Astrocyte (in vitro differentiated cells and primary cell): ENCODE data around the gene DCAF15. TPM values are rescaled to one million over a fixed set of nuclear protein-coding genes. Genes with fewer than 3 reads are reported as not detected.

Experiments used
- DNase-seq: peaks from one replicate; pipeline ENCODE4 v3.0.0-alpha.2; 2010; ENCODE audit warnings: low read depth
- FAIRE-seq: peaks from 2 replicates; lab custom pipeline; 2011; peaks lifted over from hg19 to GRCh38; lab: Jason Lieb, UNC
- H2AFZ ChIP-seq: 2 replicates; pipeline ENCODE4 v1.6.0; 2012; ENCODE audit warnings: low read depth, low read length, inconsistent platforms
- H3K27ac ChIP-seq: 2 replicates; pipeline ENCODE4 v1.5.1; 2011; ENCODE audit warnings: low read depth, low read length, inconsistent platforms
- H3K27me3 ChIP-seq: 2 replicates; pipeline ENCODE4 v1.6.0; 2011; ENCODE audit warnings: low read length, inconsistent platforms; ENCODE audit not compliant: insufficient read depth
- H3K36me3 ChIP-seq: 2 replicates; pipeline ENCODE4 v1.5.1; 2011; ENCODE audit warnings: low read length, inconsistent platforms; ENCODE audit not compliant: insufficient read depth
- H3K4me1 ChIP-seq: 2 replicates; pipeline ENCODE4 v1.5.1; 2011; ENCODE audit warnings: low read length, inconsistent platforms; ENCODE audit not compliant: insufficient read depth
- H3K4me2 ChIP-seq: 2 replicates; pipeline ENCODE4 v1.6.0; 2012; ENCODE audit warnings: low read length, inconsistent platforms
- H3K4me3 ChIP-seq: 2 replicates; pipeline ENCODE4 v1.5.1; 2011; ENCODE audit warnings: low read depth, mild to moderate bottlenecking, low read length, inconsistent platforms; ENCODE audit not compliant: insufficient read depth
- H3K79me2 ChIP-seq: 2 replicates; pipeline ENCODE4 v1.6.0; 2012; ENCODE audit warnings: mild to moderate bottlenecking, low read length, inconsistent platforms; ENCODE audit not compliant: insufficient read depth
- H3K9ac ChIP-seq: 2 replicates; pipeline ENCODE4 v1.6.0; 2012; ENCODE audit warnings: mild to moderate bottlenecking, low read length, inconsistent platforms
- H3K9me3 ChIP-seq: 2 replicates; pipeline ENCODE4 v1.5.1; 2012; ENCODE audit warnings: low read depth, mild to moderate bottlenecking, low read length, inconsistent platforms; ENCODE audit not compliant: insufficient read depth
- H4K20me1 ChIP-seq: 2 replicates; pipeline ENCODE4 v1.6.0; 2012; ENCODE audit warnings: low read length, inconsistent platforms; ENCODE audit not compliant: insufficient read depth
- H3K27ac Mint-ChIP-seq: one replicate; pipeline ENCODE4 v1.8.0; 2021; ENCODE audit warnings: mild to moderate bottlenecking, mixed read lengths; ENCODE audit not compliant: unreplicated experiment
- H3K27me3 Mint-ChIP-seq: one replicate; pipeline ENCODE4 v1.8.0; 2021; ENCODE audit warnings: low read depth, mixed read lengths; ENCODE audit not compliant: unreplicated experiment
- H3K36me3 Mint-ChIP-seq: one replicate; pipeline ENCODE4 v1.8.0; 2021; ENCODE audit warnings: low read depth, mixed read lengths; ENCODE audit not compliant: unreplicated experiment
- H3K4me1 Mint-ChIP-seq: one replicate; pipeline ENCODE4 v1.8.0; 2021; ENCODE audit warnings: low read depth, mixed read lengths; ENCODE audit not compliant: unreplicated experiment
- H3K4me3 Mint-ChIP-seq: one replicate; pipeline ENCODE4 v1.8.0; 2021; ENCODE audit warnings: mild to moderate bottlenecking, moderate library complexity, mixed read lengths; ENCODE audit not compliant: unreplicated experiment
- H3K9me3 Mint-ChIP-seq: one replicate; pipeline ENCODE4 v1.8.0; 2021; ENCODE audit warnings: mild to moderate bottlenecking, mixed read lengths; ENCODE audit not compliant: unreplicated experiment
- CTCF ChIP-seq: IDR thresholded peaks from 2 replicates; pipeline ENCODE4 v1.5.1; 2011; ENCODE audit warnings: low read depth, mild to moderate bottlenecking, inconsistent platforms, low read length, moderate library complexity; ENCODE audit not compliant: insufficient read depth
- EZH2 ChIP-seq: IDR thresholded peaks from 2 replicates; pipeline ENCODE4 v1.6.1; 2012; ENCODE audit warnings: mild to moderate bottlenecking, low read length, inconsistent platforms; ENCODE audit not compliant: insufficient read depth
- total RNA-seq: library from RNA; stranded (reverse); gene quantifications from 2 replicates; pipeline ENCODE4 v1.2.1, GENCODE V29; 2021

Gene DCAF15
- total RNA-seq, 1 donor from 2014 or later: 32.2 TPM

- H3K27me3 ChIP-seq: no peaks in the 10 kb centered on the region
- no peak overlapping the region for H3K4me3 ChIP-seq
- no peak overlapping the region for H3K27ac ChIP-seq
- H3K9me3 ChIP-seq: peaks cover 7% of the 10 kb centered on the region
- Mint-ChIP-seq H3K27me3 (no peaks in the 10 kb centered on the region), H3K9me3 (peaks cover 2% of the 10 kb centered on the region), H3K27ac (no peak overlapping the region), H3K4me1 (no peaks in the 10 kb centered on the region), H3K4me3 (no peak overlapping the region), H3K36me3 (peaks cover 44% of the 10 kb centered on the region)
- DNase-seq (no peak), FAIRE-seq (no peak)
- H3K4me2 ChIP-seq: no peak overlapping the region
- H3K4me1 ChIP-seq: no peaks in the 10 kb centered on the region
- no peaks in the 10 kb centered on the region for H4K20me1 ChIP-seq
- peaks cover 3% of the 10 kb centered on the region for H3K36me3 ChIP-seq
- no peak overlapping the region for H2AFZ ChIP-seq
- no peak overlapping the region for H3K9ac ChIP-seq
- TF ChIP-seq EZH2 (no peak), CTCF (no peak)
- no peaks in the 10 kb centered on the region for H3K79me2 ChIP-seq
Measured at GRCh38 chr19:13923194-13923987, 28.9 kb upstream of the DCAF15 start.

- H3K9ac ChIP-seq: no peak overlapping the region
- H3K27ac Mint-ChIP-seq: no peak overlapping the region
- H3K4me1 Mint-ChIP-seq: no peaks in the 10 kb centered on the region
- H3K4me3 Mint-ChIP-seq: no peak overlapping the region
- H3K36me3 Mint-ChIP-seq: peaks cover 37% of the 10 kb centered on the region
- H3K9me3 Mint-ChIP-seq: peaks cover 2% of the 10 kb centered on the region
- H3K27ac ChIP-seq: no peak overlapping the region
- H3K27me3 Mint-ChIP-seq: no peaks in the 10 kb centered on the region
- FAIRE-seq: no peak
- no peak overlapping the region for H3K4me2 ChIP-seq
- H3K79me2 ChIP-seq: no peaks in the 10 kb centered on the region
- TF ChIP-seq EZH2 (no peak), CTCF (no peak)
- DNase-seq: no peak
- H4K20me1 ChIP-seq: no peaks in the 10 kb centered on the region
- H3K4me1 ChIP-seq: no peaks in the 10 kb centered on the region
- H2AFZ ChIP-seq: no peak overlapping the region
- no peaks in the 10 kb centered on the region for H3K27me3 ChIP-seq
- H3K9me3 ChIP-seq: peaks cover 3% of the 10 kb centered on the region
- H3K4me3 ChIP-seq: no peak overlapping the region
- H3K36me3 ChIP-seq: peaks cover 3% of the 10 kb centered on the region
Measured at GRCh38 chr19:13926010-13926409, 26.3 kb upstream of the DCAF15 start.

GRCh38 chr19:13926715-13927114 lies 25.6 kb upstream of the DCAF15 start:
- Histone ChIP-seq H2AFZ (no peak overlapping the region), H3K27ac (no peak overlapping the region), H3K4me3 (no peak overlapping the region), H4K20me1 (no peaks in the 10 kb centered on the region), H3K4me2 (no peak overlapping the region), H3K9me3 (no peaks in the 10 kb centered on the region), H3K4me1 (no peaks in the 10 kb centered on the region), H3K27me3 (no peaks in the 10 kb centered on the region), H3K9ac (no peak overlapping the region), H3K36me3 (peaks cover 3% of the 10 kb centered on the region), H3K79me2 (no peaks in the 10 kb centered on the region)
- DNase-seq (no peak), FAIRE-seq (no peak)
- H3K4me1 Mint-ChIP-seq: no peaks in the 10 kb centered on the region
- H3K27ac Mint-ChIP-seq: no peak overlapping the region
- H3K27me3 Mint-ChIP-seq: no peaks in the 10 kb centered on the region
- TF ChIP-seq EZH2 (no peak), CTCF (no peak)
- H3K4me3 Mint-ChIP-seq: no peak overlapping the region
- peaks cover 2% of the 10 kb centered on the region for H3K9me3 Mint-ChIP-seq
- H3K36me3 Mint-ChIP-seq: peaks cover 30% of the 10 kb centered on the region
